Body of pancreas (tissue), 4 donors: ENCODE results near the gene ACSM5.
"Not testable (repeated sequence)": the region's sequence is repeated elsewhere in the genome, so short reads cannot be mapped to it uniquely, and the experiment has no call there.

ENCODE experiments used
- POLR2A ChIP-seq, 3 donors: fragments of 450-650 bp; IDR thresholded peaks; one replicate each; pipeline ENCODE4 v1.6.1; 2016; ENCODE audit warnings: antibody characterized with exemption in 3 of 3, mild to moderate bottlenecking in 2 of 3
- TF ChIP-seq, protein P1 (sequence below), 7 experiments: fragments of 450-650 bp in 4 of 7; fragments of 200-600 bp in 3 of 7; sonication (generic) in 3 of 7; IDR thresholded peaks; one replicate each; pipeline ENCODE4 v1.5.1; 2016 to 2019; ENCODE audit warnings: antibody characterized with exemption in 7 of 7

DNA sequence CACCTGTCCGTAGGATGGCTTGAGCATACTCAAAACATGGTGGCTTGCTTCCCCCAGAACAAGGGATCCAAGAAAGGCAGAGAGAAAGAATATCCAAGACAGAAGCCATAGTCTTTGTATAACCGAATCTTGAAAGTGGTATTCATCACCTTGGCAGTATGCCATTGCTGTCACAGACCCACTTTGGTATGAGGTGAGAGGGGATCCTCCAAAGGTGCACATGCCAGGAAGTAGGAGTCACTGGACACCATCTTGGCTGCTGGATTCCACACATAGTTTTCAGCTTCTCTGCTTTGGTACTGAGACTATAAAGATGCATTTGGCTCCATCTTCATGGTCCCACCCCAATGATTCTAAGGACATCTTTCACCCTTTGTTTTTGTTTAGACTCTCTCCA is 18.1 kb downstream of the ACSM5 start:
- TF ChIP-seq, protein P1, sequence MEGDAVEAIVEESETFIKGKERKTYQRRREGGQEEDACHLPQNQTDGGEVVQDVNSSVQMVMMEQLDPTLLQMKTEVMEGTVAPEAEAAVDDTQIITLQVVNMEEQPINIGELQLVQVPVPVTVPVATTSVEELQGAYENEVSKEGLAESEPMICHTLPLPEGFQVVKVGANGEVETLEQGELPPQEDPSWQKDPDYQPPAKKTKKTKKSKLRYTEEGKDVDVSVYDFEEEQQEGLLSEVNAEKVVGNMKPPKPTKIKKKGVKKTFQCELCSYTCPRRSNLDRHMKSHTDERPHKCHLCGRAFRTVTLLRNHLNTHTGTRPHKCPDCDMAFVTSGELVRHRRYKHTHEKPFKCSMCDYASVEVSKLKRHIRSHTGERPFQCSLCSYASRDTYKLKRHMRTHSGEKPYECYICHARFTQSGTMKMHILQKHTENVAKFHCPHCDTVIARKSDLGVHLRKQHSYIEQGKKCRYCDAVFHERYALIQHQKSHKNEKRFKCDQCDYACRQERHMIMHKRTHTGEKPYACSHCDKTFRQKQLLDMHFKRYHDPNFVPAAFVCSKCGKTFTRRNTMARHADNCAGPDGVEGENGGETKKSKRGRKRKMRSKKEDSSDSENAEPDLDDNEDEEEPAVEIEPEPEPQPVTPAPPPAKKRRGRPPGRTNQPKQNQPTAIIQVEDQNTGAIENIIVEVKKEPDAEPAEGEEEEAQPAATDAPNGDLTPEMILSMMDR (IDR thresholded peaks at IDR 0.05) = not testable (repeated sequence)
- TF ChIP-seq POLR2A (IDR thresholded peaks at IDR 0.05) = not testable (repeated sequence)
